ENCODE data around the gene SOX1.

SOX1 gene

DNA sequence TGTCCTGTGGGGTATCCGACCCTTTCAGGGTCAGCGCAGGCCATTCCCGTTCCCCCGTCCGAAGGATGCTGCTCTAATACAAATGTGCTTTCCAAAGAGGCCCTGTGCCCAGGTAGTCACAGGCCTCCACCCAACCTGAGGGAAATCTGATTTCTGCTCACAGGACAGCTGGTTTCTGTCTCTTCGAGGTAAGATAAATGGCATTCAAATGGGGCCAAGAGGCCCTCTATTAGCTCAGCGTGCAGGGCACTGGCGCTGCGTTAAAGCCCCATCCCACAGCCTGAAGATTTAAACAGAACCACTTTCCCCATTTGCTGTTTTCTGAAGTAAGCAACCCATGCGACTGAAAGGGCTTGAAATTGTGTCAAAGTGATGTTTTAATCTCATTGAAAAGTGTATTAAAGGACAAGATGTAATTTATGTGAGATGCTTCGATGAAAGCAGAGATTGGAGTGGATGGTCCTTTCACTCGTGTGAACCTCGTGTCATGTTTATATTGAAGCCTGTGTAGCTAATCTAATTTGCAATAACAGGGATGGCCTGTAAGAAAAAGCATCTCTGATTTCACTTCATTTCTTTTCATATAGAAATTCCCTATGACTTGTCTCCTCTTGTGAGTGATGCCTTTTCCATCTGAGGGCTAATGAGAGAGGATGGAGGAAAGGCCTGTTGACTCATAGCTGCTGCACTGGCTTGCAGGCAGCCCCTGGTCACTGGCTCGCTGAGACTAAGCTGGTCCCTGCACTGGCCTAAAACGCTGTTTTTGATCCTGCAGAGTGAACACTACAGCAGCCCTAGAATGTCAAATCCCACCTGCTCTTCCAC, 7.3 kb upstream of the SOX1 start:
- no peak for DNase-seq

DNA sequence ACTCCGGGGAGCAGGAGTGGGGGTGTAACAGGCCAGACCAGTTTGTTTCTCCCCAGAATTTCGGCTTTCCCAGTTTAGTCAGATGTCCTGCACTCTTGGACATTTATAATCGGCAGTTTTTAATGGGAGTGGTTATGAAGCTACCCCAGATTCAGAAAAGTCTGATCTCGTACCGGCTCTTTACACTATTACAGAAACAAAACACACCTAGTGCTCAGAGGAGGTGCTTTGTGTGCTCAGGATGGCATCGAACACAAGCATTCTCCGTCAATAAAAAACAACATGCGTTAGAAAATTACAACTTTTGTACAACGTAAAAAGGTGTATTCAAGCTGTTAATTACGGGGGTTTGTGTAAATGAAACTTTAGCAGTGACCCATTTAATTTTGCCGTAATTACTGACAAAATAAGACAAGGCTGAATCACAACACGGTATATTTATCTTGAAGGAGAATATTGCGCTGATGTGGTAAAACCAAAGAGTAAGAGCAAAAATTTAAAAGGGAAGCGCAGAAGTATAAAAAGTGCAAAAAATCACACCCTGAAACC, 6.6 kb upstream of the SOX1 start:
- no peak for DNase-seq

DNA sequence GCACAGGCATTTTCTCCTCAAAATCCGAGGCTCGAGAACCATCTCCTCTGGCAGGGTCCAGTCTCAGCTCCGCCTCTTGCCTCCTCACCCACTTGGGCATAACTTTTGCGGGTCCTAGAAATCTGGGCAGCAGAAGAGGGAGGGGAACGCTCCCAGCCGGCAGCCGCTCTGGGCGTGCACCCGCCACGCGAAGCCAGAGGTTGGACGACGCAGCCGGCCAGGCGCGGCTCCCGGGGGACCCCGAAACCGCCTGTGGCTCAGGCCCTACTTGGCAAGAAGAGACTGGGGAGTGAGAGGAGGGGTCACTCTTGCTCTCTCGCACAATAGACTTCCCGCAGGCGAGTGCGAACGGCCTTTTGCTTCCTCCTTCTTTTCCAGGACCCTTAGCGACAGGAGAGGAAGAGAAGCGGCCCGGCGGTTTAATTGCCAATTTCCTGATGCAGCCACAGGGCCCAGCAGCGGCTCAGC, 6.0 kb upstream of the SOX1 start:
- DNase-seq = no peak

DNA sequence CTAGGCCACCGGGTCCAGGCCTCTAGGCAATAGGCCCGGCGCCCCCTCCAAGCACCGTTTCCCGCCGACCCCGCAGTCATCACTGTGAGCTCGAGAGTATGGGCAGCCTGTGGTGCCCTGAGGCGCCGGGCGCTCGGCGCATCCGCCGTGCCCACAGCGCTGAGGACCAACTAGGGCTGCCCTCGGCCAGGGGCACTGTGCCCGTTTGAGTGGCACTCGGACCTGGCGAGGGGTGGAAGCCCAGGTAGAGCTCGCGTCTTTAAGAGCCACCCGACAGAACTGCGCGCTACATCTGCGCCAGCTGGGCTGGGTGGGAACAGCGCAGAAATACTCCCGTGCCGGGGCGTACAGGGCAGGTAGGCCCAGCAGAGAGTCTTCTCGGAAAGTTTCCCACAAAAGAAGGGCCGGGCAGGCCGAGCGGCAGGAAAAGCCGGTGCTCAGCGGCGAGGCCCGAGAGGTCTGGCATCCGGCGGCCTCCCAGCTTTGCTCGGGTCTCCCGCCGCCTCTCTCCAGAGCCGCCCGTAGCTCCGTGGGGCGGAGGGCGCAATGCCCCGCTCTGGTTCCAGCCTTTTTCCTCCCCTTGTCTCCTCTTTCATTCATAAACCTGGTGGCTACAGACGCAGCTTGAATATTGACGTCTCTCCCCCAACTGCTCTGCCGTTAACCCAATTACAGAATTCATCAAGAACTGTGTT, 5.4 kb upstream of the SOX1 start:
- DNase-seq = no peak

DNA sequence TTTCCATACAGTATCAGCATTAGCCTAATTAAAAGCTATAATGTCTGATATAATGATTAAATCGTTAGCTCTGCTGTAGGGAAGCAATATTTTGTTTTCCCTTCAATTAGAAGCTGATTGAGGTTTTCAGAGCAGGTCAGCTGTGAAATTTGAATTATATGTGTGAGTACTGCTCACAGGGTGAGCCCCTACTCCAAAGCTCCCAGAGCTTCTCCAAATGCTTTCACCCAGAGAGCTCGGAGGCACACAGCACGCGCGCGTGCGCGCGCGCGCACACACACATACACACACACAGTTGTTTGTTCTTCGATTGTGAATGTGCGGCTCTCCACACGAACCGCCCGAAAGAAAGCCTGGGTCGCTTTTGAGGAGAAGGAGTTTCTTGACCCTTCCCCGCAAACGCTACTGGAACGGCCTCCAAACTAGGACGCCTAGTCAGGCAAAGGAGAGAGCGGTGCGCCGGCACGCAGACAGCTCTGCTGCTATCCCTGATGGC, 4.8 kb upstream of the SOX1 start:
- DNase-seq = no peak

DNA sequence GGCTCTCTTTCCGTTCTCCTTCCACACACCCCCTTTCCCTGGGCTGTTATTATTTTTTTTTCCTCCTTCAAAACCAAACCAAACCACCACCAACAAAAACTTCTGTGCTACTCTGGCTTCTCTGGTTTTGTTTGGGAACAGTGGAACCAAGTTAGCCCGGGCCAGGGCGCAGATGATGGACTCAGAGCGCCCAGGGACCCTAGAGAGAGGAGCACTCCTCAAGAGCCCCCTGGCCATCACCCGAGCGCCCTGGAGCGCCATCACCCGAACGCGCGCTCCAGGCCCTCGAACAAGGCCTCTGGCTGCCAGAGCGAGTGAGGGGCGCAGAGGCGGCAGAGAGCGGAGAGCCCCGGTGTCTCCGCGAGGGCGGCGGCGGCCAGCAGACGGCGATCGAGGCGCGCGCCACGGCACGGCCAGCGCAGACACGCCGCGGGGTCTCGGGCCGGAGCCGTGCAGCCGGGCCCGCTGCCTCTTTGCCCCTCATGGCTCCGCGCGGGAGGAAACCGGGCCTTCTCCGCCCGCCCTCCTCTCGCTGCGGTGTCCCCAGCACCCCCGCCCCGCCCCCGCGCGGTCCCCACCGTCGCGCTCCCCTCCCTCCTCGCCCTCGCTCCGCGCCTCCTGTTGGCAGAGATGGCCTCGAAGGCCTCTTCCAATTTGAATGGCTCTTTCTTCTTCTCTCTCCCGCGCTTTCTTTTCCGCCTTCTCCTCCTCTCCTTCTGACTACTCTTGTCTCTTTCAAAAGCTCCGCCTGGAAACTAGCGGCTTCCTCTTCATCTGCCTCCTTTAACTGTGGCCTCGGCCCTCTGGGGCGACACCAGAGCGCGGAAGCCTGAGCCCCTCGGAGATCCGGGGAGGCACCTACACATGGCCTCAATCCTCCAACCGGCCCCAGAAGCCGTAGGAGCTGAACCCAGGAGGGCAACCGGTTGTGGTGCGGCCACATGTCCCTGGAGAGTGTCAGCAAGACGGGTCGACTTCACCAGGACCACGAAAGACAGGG, 4.1 kb upstream of the SOX1 start:
- DNase-seq = no peak

DNA sequence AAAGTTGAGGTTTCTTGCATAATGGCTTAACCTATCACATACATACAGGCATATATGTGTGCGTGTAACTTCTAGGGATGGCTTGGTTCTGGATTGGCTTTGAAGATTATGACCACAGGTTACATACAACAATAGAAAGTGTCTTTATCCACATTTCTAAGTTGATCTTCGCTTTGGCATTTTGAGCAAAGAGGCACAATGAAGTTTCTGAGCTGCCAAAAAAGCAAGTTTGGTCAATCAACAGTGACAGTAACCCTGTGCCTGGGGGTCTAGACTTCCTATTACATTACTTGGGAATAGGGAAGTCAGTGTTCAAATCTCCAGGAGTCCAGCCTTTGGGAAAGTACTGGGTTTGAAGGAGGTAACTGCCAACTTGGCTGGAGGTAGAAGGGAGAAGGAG, 3.1 kb upstream of the SOX1 start:
- DNase-seq = no peak

DNA sequence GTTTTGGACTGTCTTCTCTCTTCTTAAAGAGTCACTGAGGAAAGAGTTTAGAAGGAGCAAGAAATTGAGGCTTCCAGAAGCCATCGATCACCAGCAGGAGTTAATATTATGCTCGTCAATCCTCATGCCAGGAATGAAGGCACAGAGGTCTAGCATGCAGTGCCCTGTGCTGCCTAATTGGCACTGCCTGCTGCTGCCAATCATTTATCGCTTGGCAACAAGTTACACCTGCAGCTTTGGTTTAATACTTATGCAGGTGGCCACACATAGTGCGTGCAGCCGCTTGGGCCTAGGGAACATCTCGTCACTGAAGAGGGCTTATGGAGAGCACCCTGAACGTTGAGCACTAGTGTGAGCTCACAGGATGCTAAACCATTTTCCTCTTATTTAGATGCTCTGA, 2.7 kb upstream of the SOX1 start:
- DNase-seq = no peak

DNA sequence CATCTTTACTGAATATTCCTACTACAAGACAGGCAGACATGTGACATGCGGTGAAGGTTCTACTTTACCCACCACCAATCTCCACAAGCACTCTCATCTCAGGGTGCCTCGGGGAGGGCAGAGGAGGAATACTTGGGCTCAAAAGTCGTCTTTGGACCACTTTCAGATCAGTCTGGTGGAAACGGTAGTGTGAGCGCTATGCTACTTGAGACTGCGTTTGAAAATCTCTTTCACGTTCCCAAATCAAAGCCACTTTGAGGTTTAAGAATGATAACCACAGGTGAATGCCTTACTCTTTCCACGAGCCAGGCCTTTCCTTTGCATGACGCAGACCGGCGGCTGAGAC, 1.5 kb upstream of the SOX1 start:
- no peak for DNase-seq

DNA sequence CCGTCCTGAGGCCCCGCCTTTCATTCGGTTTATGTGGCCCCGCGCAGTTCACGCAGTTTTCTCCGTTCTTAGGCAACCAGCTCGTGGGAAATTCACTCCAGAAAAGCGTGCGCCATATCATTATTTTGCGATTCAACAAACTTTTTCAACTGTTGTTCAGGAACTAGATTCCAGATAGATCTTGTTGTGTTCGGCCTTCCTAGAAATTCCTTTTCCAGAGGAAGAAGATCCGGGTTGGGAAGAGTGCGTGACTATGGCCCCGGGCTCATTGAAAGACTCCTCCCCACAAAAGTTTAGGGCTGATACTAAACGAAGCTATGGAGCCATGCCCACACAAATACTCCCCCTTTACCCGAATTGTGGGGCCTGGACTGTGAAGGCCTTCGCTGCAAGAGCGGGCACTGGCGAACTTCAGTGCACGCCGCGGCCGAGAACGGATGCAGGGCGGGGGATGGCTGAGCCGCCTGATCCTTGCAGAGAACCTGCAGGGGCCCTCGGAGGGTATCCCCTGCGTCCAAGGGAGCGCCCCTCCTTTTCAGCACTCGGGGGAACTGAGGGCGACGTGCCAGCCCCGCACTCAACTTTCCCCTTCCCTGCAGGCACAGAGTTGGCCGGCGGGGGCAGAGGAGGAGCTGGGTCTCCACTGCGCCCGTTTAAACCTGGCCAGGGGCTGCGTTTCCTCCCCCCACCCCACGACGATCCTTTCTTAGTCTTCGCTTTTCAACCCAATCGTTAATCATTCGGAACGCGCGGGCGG, 904 bp upstream of the SOX1 start:
- DNase-seq = no peak

DNA sequence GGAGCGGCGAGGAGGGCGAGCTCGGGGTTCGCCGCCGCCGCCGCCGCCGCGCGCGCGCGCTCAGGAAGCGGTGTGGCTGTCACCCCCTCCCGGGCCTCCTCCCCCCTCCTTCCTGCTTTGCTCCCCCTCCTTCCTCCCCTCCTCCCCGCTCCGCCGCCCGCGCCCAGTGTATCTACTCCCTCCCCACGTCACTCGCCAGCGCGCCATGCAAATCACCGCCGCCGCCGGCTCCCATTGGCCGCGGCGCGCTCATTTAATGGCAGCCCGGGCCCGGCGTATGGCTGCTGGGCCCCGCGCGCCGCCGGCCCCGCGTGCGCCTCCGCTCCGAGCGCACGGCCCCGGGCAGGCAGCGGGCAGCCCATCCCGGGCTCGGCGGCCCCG, 335 bp upstream of the SOX1 start:
- DNase-seq = peak; percentile 40

DNA sequence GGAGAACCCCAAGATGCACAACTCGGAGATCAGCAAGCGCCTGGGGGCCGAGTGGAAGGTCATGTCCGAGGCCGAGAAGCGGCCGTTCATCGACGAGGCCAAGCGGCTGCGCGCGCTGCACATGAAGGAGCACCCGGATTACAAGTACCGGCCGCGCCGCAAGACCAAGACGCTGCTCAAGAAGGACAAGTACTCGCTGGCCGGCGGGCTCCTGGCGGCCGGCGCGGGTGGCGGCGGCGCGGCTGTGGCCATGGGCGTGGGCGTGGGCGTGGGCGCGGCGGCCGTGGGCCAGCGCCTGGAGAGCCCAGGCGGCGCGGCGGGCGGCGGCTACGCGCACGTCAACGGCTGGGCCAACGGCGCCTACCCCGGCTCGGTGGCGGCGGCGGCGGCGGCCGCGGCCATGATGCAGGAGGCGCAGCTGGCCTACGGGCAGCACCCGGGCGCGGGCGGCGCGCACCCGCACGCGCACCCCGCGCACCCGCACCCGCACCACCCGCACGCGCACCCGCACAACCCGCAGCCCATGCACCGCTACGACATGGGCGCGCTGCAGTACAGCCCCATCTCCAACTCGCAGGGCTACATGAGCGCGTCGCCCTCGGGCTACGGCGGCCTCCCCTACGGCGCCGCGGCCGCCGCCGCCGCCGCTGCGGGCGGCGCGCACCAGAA, 1.1 kb downstream of the SOX1 start:
- DNase-seq = no peak

DNA sequence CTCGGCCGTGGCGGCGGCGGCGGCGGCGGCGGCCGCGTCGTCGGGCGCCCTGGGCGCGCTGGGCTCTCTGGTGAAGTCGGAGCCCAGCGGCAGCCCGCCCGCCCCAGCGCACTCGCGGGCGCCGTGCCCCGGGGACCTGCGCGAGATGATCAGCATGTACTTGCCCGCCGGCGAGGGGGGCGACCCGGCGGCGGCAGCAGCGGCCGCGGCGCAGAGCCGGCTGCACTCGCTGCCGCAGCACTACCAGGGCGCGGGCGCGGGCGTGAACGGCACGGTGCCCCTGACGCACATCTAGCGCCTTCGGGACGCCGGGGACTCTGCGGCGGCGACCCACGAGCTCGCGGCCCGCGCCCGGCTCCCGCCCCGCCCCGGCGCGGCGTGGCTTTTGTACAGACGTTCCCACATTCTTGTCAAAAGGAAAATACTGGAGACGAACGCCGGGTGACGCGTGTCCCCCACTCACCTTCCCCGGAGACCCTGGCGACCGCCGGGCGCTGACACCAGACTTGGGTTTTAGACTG, 1.7 kb downstream of the SOX1 start:
- no peak for DNase-seq

DNA sequence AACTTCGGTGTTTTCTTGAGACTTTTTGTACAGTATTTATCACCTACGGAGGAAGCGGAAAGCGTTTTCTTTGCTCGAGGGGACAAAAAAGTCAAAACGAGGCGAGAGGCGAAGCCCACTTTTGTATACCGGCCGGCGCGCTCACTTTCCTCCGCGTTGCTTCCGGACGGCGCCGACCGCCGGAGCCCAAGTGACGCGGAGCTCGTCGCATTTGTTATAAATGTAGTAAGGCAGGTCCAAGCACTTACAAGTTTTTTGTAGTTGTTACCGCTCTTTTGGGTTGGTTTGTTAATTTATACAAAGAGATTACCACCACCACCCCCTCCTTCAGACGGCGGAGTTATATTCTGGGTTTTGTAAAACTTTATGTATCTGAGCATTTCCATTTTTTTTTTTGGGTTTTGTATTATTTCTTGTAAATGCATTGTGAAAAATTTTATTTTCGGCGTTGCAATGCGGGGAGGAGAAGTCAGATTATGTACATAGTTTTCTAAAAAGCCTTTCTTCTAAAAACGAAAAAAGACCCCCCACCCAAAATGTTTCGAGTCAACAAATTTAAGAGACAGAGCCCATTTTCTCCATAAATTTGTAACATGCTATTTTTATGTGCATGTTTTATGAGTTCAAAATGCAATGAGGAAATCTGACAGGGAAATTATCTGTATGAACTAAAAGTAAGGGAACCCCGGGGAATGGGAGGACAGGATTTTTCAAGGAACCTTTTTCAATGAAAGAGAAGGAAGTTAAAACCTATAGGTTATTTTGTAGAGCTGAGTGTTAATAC, 2.3 kb downstream of the SOX1 start:
- DNase-seq = no peak

DNA sequence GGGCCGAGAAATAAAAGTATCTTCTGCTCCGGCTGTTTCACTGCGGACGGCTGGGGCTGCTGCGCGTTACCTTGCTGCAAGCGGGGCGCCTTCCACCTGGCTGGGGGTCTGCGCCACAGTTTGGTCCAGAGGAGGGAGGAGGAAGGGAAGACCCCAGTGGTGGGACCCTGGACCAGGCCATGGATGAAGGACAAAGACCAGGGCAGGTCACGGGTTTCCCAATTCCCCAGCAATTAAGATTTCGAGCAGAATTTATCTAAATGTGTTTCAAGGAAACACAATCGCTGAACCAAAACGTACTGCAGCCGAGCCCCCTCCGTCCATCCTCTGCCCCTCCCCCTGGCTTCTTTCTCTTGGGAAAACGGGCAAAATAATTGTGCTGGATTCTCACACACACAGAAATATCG, 2.9 kb downstream of the SOX1 start:
- DNase-seq = no peak

DNA sequence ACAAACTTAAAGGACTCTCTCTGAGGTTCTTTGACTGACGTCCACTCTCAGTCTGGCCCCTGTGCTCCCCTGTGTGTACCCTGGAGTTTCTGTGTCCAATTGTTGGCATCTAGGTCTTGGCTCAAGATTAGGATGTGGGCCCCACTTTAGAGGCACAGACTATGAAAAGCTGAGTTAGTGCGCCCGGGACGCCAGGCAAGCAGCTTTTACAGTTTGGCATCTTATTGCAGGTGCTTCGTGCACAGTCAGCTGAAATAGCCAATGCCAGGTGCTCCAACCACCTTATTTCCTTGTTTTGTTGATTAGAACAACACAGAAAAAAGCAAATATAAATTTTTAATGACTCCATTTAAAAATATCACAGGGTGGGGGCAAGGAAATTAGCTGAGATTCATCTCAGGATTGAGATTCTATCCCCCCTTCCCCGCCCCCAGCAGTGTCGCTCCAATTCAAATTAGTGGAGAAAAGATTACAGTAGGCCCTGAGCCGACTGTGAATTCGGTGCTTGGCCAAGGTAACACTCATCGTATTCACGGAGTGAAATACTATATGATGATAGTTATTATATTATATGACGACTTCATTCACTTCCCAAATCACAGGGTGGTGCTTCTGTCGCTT, 4.3 kb downstream of the SOX1 start:
- DNase-seq = no peak

DNA sequence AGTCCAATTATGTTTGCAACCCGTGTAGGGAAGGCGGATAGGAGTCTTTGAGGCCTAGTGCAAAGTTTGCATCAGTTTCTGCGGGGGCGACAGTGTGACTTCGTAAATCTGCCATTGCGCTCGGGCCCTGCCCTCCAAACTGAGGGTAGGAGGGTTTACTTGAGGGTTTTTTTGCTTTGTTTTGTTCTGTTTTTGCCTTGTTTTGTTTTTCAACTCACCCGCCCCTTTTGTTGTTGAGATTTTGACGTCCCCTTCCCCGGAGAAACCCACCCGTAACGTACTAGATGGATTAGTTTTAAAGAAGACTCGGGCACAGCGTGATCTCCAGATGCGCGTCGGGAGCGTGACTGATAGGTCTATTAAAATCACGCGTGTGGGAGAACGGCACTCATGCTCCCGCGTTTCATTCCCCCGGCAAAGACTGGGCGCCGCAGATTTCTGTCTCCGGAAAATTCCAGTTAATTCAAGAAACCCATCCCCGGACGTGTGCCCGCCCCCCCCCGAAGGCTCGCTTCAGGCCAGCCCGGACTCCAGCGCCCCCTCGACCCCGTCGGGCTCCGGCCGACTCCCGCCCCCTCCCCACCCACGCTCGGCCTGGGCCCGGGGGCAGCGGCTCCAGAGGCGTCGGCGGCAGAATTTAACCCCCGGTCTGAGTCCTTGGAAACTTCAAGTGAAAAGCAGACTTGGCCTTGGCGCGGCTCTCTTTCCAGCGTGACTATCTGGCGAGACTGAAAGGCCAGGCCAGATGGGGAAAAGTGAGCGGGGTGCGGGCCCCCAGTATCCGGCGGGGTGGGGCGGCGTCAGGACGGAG, 5.0 kb downstream of the SOX1 start:
- DNase-seq = no peak

DNA sequence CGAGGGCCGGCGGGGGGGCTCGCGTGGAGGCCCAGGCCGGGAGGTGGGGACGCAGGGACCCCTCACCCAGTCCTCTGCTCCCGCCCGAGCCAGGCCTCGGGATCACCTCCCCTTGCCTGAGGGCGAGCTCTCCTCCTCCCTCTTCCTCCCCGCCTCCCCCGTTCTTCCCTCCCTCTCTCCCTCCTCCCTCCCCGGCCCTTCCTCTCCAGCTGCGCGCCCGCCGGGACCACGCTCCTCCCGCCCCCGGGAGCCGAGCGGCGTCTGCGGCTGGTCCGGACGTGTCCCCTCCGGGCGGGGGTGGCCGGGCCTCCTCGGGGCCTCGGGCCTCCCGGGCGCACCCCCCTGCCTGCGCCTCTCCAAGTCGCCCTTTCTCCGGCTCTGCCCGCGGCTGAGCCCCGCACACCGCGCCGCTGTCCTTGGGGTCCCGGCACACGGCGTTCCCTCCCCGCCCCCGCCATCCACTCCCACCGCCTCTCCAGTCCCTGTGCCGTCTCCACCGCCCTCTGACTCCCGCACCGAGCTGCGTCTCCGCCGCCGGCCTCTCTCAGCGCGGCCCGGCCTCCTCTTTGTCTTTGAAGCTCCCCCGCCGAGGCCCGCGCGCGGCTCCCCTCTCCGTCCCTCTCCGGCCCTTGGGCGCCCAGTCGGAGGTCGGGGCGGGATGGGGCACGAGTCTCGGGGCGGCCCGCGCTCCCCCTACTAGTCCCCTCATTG, 5.7 kb downstream of the SOX1 start:
- no peak for DNase-seq

All from activated CD4-positive, alpha-beta T cell treated with anti-CD3 and anti-CD28 coated beads, Interleukin-2, amount 50 U/mL, for 1 hour (primary cell).